Measurements from ENCODE around the gene ZNF780A. TPM values are rescaled to one million over a fixed set of nuclear protein-coding genes. Genes with fewer than 3 reads are reported as not detected.

Gene ZNF780A
- total and polyA plus RNA-seq, 2 of the 8 experiments (the other 6 are each of a cell fraction or from before 2014, with no cell fraction given) = 3.5 to 12.0 TPM

DNA sequence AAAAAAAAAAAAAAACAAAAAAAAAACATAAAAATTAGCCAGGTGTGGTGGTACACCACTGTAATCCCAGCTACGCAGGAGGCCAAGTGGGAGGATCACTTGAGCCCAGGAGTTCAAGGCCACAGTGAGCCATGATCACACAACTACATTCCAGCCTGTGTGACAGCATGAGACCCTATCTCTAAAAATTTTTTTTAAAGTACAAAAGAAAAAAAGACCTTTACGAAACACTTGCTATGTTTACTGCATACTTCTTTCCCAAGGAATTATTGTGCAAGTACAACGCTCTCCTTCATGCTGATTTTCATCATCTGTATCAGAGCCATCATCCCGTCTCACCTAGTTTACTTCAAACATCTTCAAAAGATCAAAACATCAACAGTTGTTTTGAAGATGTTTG is 28.6 kb upstream of the ZNF780A start:
- H3K18ac ChIP-seq (ENCODE audit: extremely low read depth, low read length) = no peak overlapping the region
- no peak overlapping the region for H2BK5ac ChIP-seq (ENCODE audit: low read depth, low read length)
- H3K9me3 ChIP-seq (ENCODE audit: insufficient read depth in 2 of 2, low read depth in 1 of 2, low read length in 1 of 2) = peaks cover 9 to 14% of the 10 kb centered on the region in 2 experiments; a peak in 3 of 4 replicates
- H3K23ac ChIP-seq (ENCODE audit: insufficient read length) = no peak overlapping the region
- no peaks in the 10 kb centered on the region for H3K23me2 ChIP-seq (ENCODE audit: low read depth, low read length)
- CTCF ChIA-PET (ENCODE audit: partially characterized antibody) = no interaction called here
- H2AFZ ChIP-seq (ENCODE audit: low read length) = no peak overlapping the region
- no peak overlapping the region for H3K4me2 ChIP-seq (ENCODE audit: insufficient read depth in 1 of 2, low read depth in 2 of 2, low read length in 2 of 2)
- H3K27ac ChIP-seq (ENCODE audit: low read depth, low read length) = no peak overlapping the region
- no peak overlapping the region for H3K4ac ChIP-seq (replicated peaks; ENCODE audit: insufficient read length, low read depth, low read length)
- no peaks in the 10 kb centered on the region; a peak in 1 of 7 replicates for H3K27me3 ChIP-seq (replicated peaks in 1 of 4; ENCODE audit: control insufficient read depth in 3 of 4, extremely low read depth in 1 of 4, insufficient read depth in 3 of 4, low read length in 3 of 4)
- no peak overlapping the region for H2BK15ac ChIP-seq (ENCODE audit: low read length)
- H4K20me1 ChIP-seq (replicated peaks in 1 of 2; ENCODE audit: control insufficient read depth in 1 of 2, insufficient read depth in 2 of 2, low read length in 2 of 2) = no peaks in the 10 kb centered on the region
- TF ChIP-seq NANOG (IDR thresholded peaks at IDR 0.05; ENCODE audit: insufficient read depth, low read depth, low read length, poor library complexity, severe bottlenecking) (no peak), BACH1 (IDR thresholded peaks at IDR 0.05; ENCODE audit: low read length) (no peak), MAFK (IDR thresholded peaks at IDR 0.05; ENCODE audit: low read depth, low read length) (no peak), RAD21 (IDR thresholded peaks at IDR 0.05 in 1 of 2, conservative IDR thresholded peaks at IDR 0.05 in 1 of 2; ENCODE audit: low read depth in 2 of 2, low read length in 2 of 2) (no peak), GTF2F1 (IDR thresholded peaks at IDR 0.05; ENCODE audit: borderline replicate concordance, low read depth, low read length) (no peak), YY1 (IDR thresholded peaks at IDR 0.05; ENCODE audit: low read depth, low read length) (no peak), NRF1 (IDR thresholded peaks at IDR 0.05; ENCODE audit: low read depth, low read length) (no peak), PHF8 (conservative IDR thresholded peaks at IDR 0.05; ENCODE audit: low read depth, low read length) (no peak), TCF12 (IDR thresholded peaks at IDR 0.05; ENCODE audit: low read depth, low read length) (no peak), CHD1 (IDR thresholded peaks at IDR 0.05; ENCODE audit: low read depth, low read length) (no peak)
- TF ChIP-seq, protein P1, sequence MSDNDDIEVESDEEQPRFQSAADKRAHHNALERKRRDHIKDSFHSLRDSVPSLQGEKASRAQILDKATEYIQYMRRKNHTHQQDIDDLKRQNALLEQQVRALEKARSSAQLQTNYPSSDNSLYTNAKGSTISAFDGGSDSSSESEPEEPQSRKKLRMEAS (IDR thresholded peaks at IDR 0.05) = no peak
- H2BK120ac ChIP-seq (replicated peaks; ENCODE audit: low read depth, low read length) = no peak overlapping the region
- no peaks in the 10 kb centered on the region for H3K79me1 ChIP-seq (ENCODE audit: low read depth, low read length)
- POLR2A ChIA-PET (ENCODE audit: partially characterized antibody) = no interaction called here
- no peaks in the 10 kb centered on the region for H3K79me2 ChIP-seq (ENCODE audit: control insufficient read depth in 1 of 2, insufficient read depth in 2 of 2, low read length in 2 of 2)
- DNase-seq (ENCODE audit: low read depth in 1 of 2, low spot score in 2 of 2) = no peak
- H3K36me3 ChIP-seq (ENCODE audit: control insufficient read depth in 2 of 4, insufficient read depth in 4 of 4, low read length in 3 of 4) = no peaks in the 10 kb centered on the region
- no peak overlapping the region for H3K4me3 ChIP-seq (ENCODE audit: extremely low read depth in 1 of 4, insufficient read depth in 2 of 4, low read depth in 3 of 4, low read length in 4 of 4)
- H3K9ac ChIP-seq (replicated peaks in 1 of 4; ENCODE audit: extremely low read depth in 1 of 4, low read depth in 3 of 4, low read length in 3 of 4) = no peak overlapping the region
- H3K4me1 ChIP-seq (replicated peaks in 1 of 4; ENCODE audit: control insufficient read depth in 3 of 4, insufficient read depth in 4 of 4, low read length in 3 of 4) = no peaks in the 10 kb centered on the region
- no peak overlapping the region for H2AK5ac ChIP-seq (ENCODE audit: low read depth, low read length)
- no peak overlapping the region for H3K14ac ChIP-seq (ENCODE audit: insufficient read length)
- H3K56ac ChIP-seq (replicated peaks; ENCODE audit: insufficient read length, low read depth, low read length) = no peak overlapping the region
- H4K91ac ChIP-seq (replicated peaks; ENCODE audit: insufficient read length, low read length) = no peak overlapping the region
- H4K8ac ChIP-seq (ENCODE audit: extremely low read depth, insufficient read depth, low read length) = no peak overlapping the region
- FAIRE-seq = no peak
- no peak overlapping the region for H4K5ac ChIP-seq (ENCODE audit: insufficient read length, low read depth, low read length)
- no peak overlapping the region for H2BK20ac ChIP-seq (ENCODE audit: low read length)
- H2BK12ac ChIP-seq (ENCODE audit: low read depth, low read length) = no peak overlapping the region
- 92% methylated on average over 4 of the region's 4 CpGs; no CpG with 5 or more reads in 1 of the 2 experiments for WGBS, 2 experiments (ENCODE audit: extremely low coverage in 1 of 2, insufficient coverage in 1 of 2, insufficient read length in 1 of 2, insufficient replicate concordance in 2 of 2, low coverage in 1 of 2, low lambda C conversion rate in 2 of 2, missing lambda C conversion rate in 1 of 2)

All from H1 (cell line).